Measurements from ENCODE around the gene FOXI3. TPM values are rescaled to one million over a fixed set of nuclear protein-coding genes. Genes with fewer than 3 reads are reported as not detected.
"Not testable (repeated sequence)": the region's sequence is repeated elsewhere in the genome, so short reads cannot be mapped to it uniquely, and the experiment has no call there.

The FOXI3 gene
- total and polyA plus RNA-seq, 2 donors = not detected

DNA sequence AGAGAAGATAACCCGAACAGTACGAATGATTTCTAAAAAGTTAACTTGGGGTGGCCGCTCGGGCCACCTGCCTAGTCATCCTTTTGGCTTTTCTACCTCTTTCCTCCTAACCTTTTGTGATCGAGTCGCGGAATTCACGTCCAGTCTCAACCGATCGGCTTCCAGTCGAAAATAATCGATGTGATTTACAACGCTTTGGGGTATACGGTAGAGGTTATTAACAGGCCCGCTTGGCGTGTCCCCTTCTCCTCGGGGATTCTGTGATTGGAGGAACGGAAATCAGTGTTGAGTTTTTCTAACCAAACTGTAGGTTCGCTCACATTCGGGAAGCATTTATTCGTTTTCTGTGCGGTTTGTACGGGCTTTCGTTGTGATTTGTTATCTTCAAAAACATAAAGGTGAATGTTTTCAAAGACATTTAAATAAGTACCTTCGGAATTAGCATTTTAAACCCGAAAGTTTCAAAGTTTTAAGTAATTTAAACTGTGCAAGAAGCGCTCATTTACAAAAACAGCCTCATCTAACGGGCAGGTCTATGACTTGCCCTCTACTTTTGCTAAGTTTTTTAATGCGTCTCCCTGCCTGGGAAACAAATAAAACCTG is 588 bp upstream of the FOXI3 start:
- Histone ChIP-seq H3K36me3 (ENCODE audit: insufficient read depth) (no peaks in the 10 kb centered on the region), H3K4me3 (ENCODE audit: low read depth, low read length) (peak overlapping the region; percentile 61), H3K4me1 (ENCODE audit: insufficient read depth) (no peaks in the 10 kb centered on the region), H3K27ac (ENCODE audit: low read depth) (no peak overlapping the region)
- WGBS = 4% methylated on average over 29 of the region's 29 CpGs
- peak; percentile 23 for DNase-seq (ENCODE audit: extremely low spot score)

DNA sequence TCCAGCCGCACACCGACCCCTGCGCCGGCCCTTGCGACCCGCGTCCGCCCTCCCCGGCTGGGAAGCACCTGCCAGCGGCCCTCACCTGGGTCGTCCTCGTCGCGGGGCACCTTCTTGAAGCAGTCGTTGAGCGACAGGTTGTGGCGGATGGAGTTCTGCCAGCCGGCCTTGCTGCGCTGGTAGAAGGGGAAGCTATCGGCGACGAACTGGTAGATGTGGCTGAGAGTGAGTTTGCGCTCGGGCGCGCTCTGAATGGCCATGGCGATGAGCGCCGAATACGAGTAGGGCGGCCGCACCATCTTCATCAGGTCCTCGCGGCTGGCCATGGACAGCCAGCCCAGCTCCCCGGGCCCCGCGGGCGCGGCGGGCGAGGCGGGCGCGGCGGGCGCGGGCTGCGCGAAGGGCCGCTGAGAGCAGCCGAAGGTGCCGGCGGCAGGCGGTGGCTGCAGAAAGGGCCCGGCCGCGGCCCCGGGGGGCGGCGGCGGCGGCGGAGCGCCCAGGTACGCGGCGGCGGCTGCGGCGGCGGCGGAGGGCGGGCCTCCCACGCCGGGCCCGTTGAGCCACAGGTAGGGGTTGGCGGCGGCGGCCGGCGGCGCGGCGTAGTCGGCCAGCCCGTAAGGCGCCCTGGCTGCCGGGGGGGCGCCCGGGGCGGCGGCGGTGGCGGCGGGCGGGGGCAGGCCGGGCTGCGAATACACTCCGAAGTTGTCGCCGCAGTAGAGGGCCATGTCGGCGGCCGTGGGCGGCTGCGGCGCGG is 505 bp downstream of the FOXI3 start:
- H3K27ac ChIP-seq (ENCODE audit: low read depth) = no peak overlapping the region
- peak overlapping the region; percentile 61 for H3K4me3 ChIP-seq (ENCODE audit: low read depth, low read length)
- WGBS = under 1% methylated on average over 83 of the region's 108 CpGs
- no peaks in the 10 kb centered on the region for H3K36me3 ChIP-seq (ENCODE audit: insufficient read depth)
- no peak for DNase-seq (ENCODE audit: extremely low spot score)
- H3K4me1 ChIP-seq (ENCODE audit: insufficient read depth) = no peaks in the 10 kb centered on the region

DNA sequence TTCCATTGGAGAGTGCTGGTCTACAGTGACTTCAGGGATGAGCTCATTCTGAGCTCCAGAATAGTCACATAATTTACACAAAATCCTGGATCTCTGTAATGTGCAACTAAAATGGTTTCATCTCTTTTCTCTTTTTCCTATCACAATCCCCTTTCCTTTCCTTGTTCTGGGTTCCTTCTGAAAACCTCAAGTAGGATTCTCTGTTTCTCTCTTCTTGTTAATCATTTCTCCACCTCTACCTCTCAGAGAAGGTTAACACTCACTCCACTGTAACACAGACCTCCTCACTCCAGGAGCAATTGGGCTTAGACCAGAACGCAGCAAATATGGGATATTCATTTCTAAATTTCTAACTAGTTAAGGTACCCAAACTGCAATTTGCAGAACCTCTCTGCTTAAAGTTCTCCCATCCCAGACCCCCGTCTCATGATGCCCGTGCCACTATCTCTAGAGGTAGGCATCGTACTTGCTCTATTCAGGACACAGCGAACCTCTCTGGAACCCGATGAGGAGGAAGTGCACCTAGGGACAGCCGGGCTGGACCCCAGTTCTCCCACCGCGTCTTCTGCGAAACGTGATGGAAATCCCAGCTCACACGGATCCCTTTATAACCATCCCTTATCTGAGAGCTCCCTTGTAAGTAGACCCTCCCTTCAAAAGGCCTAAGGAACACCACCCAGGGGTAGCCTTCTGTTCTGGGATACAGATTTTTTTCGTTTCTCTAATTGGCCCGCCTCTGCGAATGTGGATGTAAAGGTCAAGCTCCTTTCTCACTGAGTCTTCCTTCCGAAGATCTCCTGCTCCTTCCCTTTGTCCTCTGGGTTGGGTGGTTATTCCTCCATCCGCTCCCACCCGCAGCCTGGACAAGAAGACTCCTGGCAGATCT is 1.3 kb downstream of the FOXI3 start:
- no peak for DNase-seq (ENCODE audit: extremely low spot score)
- no peaks in the 10 kb centered on the region for H3K4me1 ChIP-seq (ENCODE audit: insufficient read depth)
- H3K27ac ChIP-seq (ENCODE audit: low read depth) = no peak overlapping the region
- H3K4me3 ChIP-seq (ENCODE audit: low read depth, low read length) = no peak overlapping the region
- H3K36me3 ChIP-seq (ENCODE audit: insufficient read depth) = no peaks in the 10 kb centered on the region
- WGBS = 7% methylated on average over 18 of the region's 18 CpGs

DNA sequence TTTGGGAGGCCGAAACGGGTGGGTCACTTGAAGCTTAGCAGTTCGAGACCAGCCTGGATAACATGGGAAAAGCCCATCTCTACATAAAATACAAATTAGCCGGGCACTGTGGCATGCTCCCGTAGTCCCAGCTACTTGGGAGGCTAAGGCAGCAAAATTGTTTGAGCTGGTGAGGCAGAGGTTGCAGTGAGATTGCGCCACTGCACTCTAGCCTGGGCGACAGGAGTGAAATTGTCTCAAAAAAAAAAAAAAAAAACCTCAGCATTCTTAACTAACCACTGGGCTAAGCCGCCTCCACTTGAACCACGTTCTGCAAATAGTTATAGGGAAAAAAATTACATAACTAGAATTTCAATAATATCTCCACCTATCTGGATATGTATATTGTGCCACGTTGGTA is 2.3 kb downstream of the FOXI3 start:
- Histone ChIP-seq H3K4me1 (ENCODE audit: insufficient read depth) (no peaks in the 10 kb centered on the region), H3K27ac (ENCODE audit: low read depth) (no peak overlapping the region), H3K36me3 (ENCODE audit: insufficient read depth) (no peaks in the 10 kb centered on the region), H3K4me3 (ENCODE audit: low read depth, low read length) (no peak overlapping the region)
- no peak for DNase-seq (ENCODE audit: extremely low spot score)
- WGBS = 77% methylated on average over 10 of the region's 10 CpGs

DNA sequence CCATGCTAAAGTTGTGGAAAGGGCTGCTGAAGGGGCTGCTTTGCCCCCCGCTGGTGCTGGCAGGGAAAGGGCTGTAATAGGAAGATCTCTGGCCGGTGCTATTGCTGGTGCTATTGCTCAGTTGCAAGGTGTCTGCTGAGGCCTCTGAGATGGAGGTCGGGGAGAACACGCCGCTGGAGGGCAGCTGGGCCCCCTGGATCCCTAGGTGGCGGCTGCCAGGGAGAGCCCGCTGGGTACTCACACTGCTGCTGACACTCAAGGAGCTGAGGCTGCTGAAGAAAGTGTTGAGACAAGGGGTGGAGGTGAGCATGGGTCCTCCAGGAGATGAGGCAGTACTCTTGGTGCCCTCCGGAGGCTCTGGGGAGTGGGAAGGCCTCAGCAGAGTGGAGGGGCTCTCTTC is 4.2 kb downstream of the FOXI3 start:
- Histone ChIP-seq H3K4me3 (ENCODE audit: low read depth, low read length) (no peak overlapping the region), H3K4me1 (ENCODE audit: insufficient read depth) (no peaks in the 10 kb centered on the region), H3K27ac (ENCODE audit: low read depth) (no peak overlapping the region), H3K36me3 (ENCODE audit: insufficient read depth) (no peaks in the 10 kb centered on the region)
- no peak for DNase-seq (ENCODE audit: extremely low spot score)
- 79% methylated on average over 8 of the region's 8 CpGs for WGBS

DNA sequence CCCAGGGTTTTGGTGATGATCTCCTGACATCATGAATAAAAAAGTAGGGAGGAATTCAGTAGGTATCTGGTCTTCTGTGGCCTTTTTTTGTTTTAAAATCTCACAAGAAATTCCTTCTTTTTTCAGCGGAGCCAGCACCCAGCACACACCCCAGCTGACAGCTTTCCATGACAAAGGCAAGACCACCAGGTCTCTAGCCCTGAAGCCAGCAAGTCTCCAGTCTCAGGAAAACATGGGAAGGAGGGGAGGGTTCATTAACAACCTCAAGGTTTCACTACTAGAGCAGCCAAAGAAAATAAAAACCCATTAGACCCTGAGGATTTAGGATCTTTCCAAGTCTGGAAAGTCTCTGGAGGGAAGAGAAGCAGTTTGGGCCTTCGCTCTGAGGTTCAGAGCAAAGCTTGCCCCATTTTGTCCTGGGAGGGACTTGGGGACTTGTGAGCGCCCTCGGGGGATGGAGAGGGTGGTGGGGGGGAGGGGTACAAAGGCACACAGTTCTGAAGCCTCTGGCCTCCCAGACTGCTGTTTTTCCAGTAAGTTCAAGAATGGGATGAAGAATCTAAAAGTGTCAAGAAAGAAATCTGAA is 9.0 kb downstream of the FOXI3 start:
- 49% methylated on average over 4 of the region's 4 CpGs for WGBS
- DNase-seq (ENCODE audit: extremely low spot score) = no peak
- no peak overlapping the region for H3K4me3 ChIP-seq (ENCODE audit: low read depth, low read length)

DNA sequence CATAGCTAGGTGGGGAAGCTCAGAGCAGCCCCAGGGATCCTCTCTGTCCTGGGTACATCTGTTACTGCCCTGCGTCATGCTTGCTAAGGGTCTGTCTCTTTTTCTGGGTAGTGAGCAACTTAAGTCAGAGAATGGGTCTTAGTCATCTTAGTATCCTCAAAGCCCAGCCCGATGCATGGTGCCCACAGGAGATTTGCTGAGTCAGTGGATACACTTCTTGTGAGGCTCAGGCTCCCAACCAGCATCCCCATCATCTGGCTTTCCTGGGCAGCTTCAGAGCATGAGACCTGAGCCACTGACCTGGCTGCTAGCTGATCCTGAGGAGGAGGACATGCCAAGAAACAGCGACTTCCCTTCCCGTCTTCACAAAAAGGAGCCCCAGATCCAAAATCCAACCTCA is 10.0 kb downstream of the FOXI3 start:
- Histone ChIP-seq H3K36me3 (ENCODE audit: insufficient read depth) (no peaks in the 10 kb centered on the region), H3K4me3 (ENCODE audit: low read depth, low read length) (no peak overlapping the region), H3K4me1 (ENCODE audit: insufficient read depth) (no peaks in the 10 kb centered on the region), H3K27ac (ENCODE audit: low read depth) (no peak overlapping the region)
- no peak for DNase-seq (ENCODE audit: extremely low spot score)
- 60% methylated on average over 4 of the region's 4 CpGs for WGBS

More for the DNA sequence above, 9.0 kb downstream of the FOXI3 start:
- Histone ChIP-seq H3K4me1 (ENCODE audit: insufficient read depth) (no peaks in the 10 kb centered on the region), H3K36me3 (ENCODE audit: insufficient read depth) (no peaks in the 10 kb centered on the region), H3K27ac (ENCODE audit: low read depth) (no peak overlapping the region)

DNA sequence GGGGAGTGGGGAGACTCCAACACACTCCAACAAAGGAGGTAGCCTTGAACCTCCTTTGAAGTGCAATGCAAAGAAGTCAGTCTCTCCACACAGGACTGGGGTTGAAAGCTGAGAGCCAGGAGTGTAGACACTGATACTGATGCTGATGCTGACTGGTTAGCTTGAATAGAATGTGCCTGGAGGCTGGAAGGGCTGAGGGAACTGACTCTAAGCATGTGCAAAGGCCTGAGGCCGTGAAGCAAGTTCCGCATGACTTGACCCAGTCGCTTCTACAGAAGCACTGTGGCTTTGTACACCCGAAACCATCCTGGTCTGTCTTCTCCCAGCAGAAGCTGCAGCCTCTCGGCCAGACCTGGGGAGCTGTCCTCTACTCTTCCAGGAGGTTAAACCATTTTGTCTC is 10.4 kb downstream of the FOXI3 start:
- no peak overlapping the region for H3K4me3 ChIP-seq (ENCODE audit: low read depth, low read length)
- no peak overlapping the region for H3K27ac ChIP-seq (ENCODE audit: low read depth)
- H3K4me1 ChIP-seq (ENCODE audit: insufficient read depth) = no peaks in the 10 kb centered on the region
- no peak for DNase-seq (ENCODE audit: extremely low spot score)
- no peaks in the 10 kb centered on the region for H3K36me3 ChIP-seq (ENCODE audit: insufficient read depth)
- WGBS = 78% methylated on average over 5 of the region's 5 CpGs

DNA sequence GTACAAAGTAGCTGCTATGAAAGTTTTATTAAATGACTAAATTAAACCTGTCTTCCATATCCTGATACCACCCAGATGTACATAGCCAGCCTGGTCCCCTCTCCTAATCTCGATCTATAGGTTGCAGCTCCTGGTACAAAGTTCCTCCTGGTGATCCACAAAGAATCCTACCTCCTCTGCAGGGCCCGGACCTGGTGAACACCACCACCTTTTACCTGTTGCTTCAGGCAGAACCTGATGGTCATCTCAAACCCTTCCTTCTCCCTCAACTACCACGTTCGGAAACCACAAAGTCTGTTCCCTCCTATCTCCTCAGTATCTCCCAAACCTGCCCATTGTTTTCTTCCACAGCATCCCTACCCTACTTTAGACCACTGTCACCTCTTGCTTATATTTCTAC is 15.5 kb downstream of the FOXI3 start:
- DNase-seq (ENCODE audit: extremely low spot score) = no peak
- H3K4me1 ChIP-seq (ENCODE audit: insufficient read depth) = no peaks in the 10 kb centered on the region
- no peak overlapping the region for H3K4me3 ChIP-seq (ENCODE audit: low read depth, low read length)
- 85% methylated on average over 4 of the region's 4 CpGs for WGBS
- H3K27ac ChIP-seq (ENCODE audit: low read depth) = no peak overlapping the region
- no peaks in the 10 kb centered on the region for H3K36me3 ChIP-seq (ENCODE audit: insufficient read depth)

DNA sequence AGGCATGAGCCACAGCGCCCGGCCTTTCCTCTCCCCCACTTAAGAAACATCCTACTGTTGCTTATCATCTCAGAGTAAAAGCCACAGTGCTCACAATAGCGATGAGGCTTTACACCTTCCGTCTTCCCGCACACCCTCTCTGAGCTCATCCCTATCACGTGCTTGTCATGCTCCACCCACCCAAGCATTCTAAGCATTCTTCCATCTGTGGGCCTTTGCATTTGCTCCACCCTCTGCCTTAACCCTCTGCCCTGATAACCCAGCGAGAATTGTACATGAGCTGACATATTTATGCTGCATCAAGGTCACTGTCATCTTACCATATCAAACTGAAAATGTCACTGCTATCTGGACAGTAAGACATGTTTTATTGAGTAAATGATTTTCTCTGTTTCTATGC is 22.6 kb downstream of the FOXI3 start:
- H3K4me3 ChIP-seq (ENCODE audit: low read depth, low read length) = no peak overlapping the region

DNA sequence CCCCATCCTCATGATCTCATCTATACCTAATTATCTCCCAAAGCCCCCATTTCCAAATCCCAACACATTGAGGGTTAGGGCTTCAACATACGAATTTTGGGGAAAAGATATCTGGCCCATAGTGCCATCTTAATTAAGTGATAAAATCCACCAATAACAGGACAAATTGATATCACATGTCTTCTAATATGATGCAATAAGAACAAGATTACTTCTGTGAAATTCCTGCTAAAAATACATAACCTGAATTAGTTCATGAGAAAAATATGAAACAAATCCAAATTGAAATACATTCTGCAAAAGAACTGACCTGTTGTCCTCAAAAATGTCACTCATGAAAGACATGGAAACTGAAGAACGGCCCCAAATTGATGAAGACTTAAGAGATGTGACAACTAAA is 28.8 kb downstream of the FOXI3 start:
- Histone ChIP-seq H3K4me3 (ENCODE audit: low read depth, low read length) (no peak overlapping the region), H3K27ac (ENCODE audit: low read depth) (no peak overlapping the region), H3K4me1 (ENCODE audit: insufficient read depth) (no peaks in the 10 kb centered on the region), H3K36me3 (ENCODE audit: insufficient read depth) (no peaks in the 10 kb centered on the region)
- WGBS = 70% methylated on average over 2 of the region's 2 CpGs
- DNase-seq (ENCODE audit: extremely low spot score) = no peak

More for the DNA sequence above, 22.6 kb downstream of the FOXI3 start:
- no peak for DNase-seq (ENCODE audit: extremely low spot score)
- Histone ChIP-seq H3K27ac (ENCODE audit: low read depth) (no peak overlapping the region), H3K4me1 (ENCODE audit: insufficient read depth) (no peaks in the 10 kb centered on the region), H3K36me3 (ENCODE audit: insufficient read depth) (no peaks in the 10 kb centered on the region)
- WGBS = 82% methylated on average over 7 of the region's 7 CpGs

DNA sequence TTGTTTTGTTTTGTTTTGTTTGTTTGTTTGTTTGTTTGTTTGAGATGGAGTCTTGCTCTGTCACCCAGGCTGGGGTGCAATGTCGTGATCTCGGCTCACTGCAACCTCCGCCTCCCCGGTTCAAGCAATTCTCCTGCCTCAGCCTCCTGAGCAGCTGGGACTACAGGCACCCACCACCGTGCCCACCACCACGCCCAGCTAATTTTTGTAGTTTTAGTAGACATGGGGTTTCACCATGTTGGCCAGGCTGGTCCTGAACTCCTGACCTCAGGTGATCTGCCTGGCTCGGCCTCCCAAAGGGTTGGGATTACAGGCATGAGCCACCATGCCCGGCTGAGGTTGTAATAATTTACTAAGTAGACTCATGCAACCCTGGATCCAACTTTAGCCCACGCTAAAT is 33.4 kb downstream of the FOXI3 start:
- WGBS = 91% methylated on average over 9 of the region's 9 CpGs
- H3K4me3 ChIP-seq (ENCODE audit: low read depth, low read length); H3K36me3 ChIP-seq (ENCODE audit: insufficient read depth); H3K27ac ChIP-seq (ENCODE audit: low read depth); H3K4me1 ChIP-seq (ENCODE audit: insufficient read depth); DNase-seq (ENCODE audit: extremely low spot score): not testable (repeated sequence)

DNA sequence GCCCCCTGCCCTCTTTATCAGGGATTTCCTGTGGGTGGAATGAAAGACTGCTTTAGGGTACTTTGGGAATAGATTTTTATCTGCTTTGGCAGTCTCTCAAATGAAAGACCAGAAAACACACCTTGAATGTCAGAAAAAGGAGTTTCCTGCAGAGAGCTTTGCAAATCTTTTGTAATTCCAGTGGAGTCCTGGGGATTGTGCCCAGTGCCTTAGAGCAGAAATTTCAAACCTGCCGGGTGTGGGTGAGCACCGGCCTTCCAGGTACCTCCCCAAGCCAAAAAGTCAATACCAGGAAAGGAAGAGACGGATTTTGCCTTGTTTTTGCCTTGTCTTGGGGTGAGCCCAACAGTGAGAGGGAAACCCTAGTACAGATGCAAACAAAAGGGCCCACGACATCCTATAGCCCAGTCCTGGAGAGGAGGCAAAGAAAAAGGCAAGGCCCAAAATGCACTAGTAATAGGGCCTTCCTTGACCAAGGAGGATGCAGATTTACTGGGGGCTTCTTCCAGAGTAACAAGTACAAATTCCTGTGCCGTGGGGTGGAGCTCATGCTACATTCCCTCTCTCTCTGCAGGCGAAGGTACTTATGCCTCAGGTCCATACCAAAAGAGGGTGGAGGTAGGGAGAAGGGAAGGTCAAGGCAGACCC is 36.4 kb downstream of the FOXI3 start:
- Histone ChIP-seq H3K36me3 (ENCODE audit: insufficient read depth) (no peaks in the 10 kb centered on the region), H3K27ac (ENCODE audit: low read depth) (no peak overlapping the region), H3K4me1 (ENCODE audit: insufficient read depth) (no peaks in the 10 kb centered on the region), H3K4me3 (ENCODE audit: low read depth, low read length) (no peak overlapping the region)
- whole genome bisulfite sequencing = 41% methylated on average over 6 of the region's 6 CpGs
- DNase-seq (ENCODE audit: extremely low spot score) = no peak
